Sigmoid colon (tissue), 4 donors: ENCODE results near the gene AUNIP.

Source experiments
- POLR2AphosphoS5 ChIP-seq, 4 donors: sonication (generic); formaldehyde crosslinking; IDR thresholded peaks; one replicate each; pipeline ENCODE4 v1.6.1; 2017; ENCODE audit warnings: antibody characterized with exemption in 4 of 4
- TF ChIP-seq, protein P1 (sequence below), 4 experiments: fragments of 450-650 bp in 3 of 4; fragments of 200-600 bp in 1 of 4; IDR thresholded peaks; one replicate each; pipeline ENCODE4 v1.5.1; 2016 to 2019; ENCODE audit warnings: antibody characterized with exemption in 4 of 4, mild to moderate bottlenecking in 3 of 4, moderate library complexity in 2 of 4

DNA sequence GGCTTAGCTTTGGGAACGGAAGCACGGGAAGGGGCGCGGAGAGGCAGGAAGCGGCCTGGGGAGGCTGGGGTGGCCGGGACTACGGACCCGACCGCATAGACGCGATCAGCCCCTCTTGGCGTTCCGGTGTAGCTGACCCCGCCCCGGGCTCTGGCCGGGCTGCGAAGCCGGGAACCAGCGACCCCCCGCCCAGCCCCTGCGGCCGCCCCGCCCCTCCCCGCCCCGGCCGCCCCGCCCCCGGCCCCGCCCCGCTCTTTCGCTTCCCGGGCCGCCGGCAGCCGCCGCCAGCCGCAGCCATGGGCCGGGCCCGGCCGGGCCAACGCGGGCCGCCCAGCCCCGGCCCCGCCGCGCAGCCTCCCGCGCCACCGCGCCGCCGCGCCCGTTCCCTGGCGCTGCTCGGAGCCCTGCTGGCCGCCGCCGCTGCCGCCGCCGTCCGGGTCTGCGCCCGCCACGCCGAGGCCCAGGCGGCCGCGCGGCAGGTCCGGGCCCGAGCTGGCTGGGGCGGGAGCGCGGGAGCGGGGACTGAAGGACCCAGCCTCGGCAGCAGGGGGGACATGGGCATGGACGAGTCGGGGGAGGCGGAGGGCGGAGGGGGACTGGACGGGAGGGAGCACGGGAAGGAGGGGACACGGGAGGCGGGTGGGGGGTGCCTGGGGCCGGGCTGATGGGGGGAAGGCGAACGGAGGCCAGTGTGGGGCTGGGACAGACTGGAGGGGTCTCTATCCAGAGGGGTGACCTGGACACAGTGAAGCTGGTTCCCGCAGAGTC is 59.1 kb downstream of the AUNIP start, which contains the start of gene SELENON:
- TF ChIP-seq, protein P1, sequence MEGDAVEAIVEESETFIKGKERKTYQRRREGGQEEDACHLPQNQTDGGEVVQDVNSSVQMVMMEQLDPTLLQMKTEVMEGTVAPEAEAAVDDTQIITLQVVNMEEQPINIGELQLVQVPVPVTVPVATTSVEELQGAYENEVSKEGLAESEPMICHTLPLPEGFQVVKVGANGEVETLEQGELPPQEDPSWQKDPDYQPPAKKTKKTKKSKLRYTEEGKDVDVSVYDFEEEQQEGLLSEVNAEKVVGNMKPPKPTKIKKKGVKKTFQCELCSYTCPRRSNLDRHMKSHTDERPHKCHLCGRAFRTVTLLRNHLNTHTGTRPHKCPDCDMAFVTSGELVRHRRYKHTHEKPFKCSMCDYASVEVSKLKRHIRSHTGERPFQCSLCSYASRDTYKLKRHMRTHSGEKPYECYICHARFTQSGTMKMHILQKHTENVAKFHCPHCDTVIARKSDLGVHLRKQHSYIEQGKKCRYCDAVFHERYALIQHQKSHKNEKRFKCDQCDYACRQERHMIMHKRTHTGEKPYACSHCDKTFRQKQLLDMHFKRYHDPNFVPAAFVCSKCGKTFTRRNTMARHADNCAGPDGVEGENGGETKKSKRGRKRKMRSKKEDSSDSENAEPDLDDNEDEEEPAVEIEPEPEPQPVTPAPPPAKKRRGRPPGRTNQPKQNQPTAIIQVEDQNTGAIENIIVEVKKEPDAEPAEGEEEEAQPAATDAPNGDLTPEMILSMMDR (IDR thresholded peaks at IDR 0.05): no peak
- peak in 2 of 4 donors; percentile 42 to 55 for TF ChIP-seq POLR2AphosphoS5 (IDR thresholded peaks at IDR 0.05)
